Loucy (cell line): Measurements from ENCODE around the gene STXBP6.

Experiments used
- H2AFZ ChIP-seq: fragments of 200-600 bp; sonication (generic); 2 replicates; pipeline ENCODE4 v1.6.0; 2016; ENCODE audit warnings: antibody characterized with exemption, mild to moderate bottlenecking, low read length, moderate library complexity
- H3F3A ChIP-seq: fragments of 200-600 bp; 2 replicates; pipeline ENCODE4 v1.6.0; 2016; ENCODE audit warnings: antibody characterized with exemption, low read depth, mild to moderate bottlenecking
- H3K27me3 ChIP-seq: fragments of 200-600 bp; sonication (generic); 2 replicates; pipeline ENCODE4 v1.6.1; 2014; ENCODE audit warnings: low read length, mild to moderate bottlenecking; ENCODE audit not compliant: insufficient read depth, poor library complexity, severe bottlenecking
- H3K36me3 ChIP-seq: fragments of 200-600 bp; sonication (generic); 2 replicates; pipeline ENCODE4 v1.6.1; 2016; ENCODE audit warnings: low read length; ENCODE audit not compliant: insufficient read depth
- H3K4me1 ChIP-seq: fragments of 200-600 bp; sonication (generic); 2 replicates; pipeline ENCODE4 v1.5.1; 2014; ENCODE audit warnings: low read length, mild to moderate bottlenecking; ENCODE audit not compliant: insufficient read depth, poor library complexity, severe bottlenecking
- H3K4me2 ChIP-seq: fragments of 200-600 bp; sonication (generic); 2 replicates; pipeline ENCODE4 v1.6.0; 2014; ENCODE audit warnings: antibody characterized with exemption, low read length, low read depth, mild to moderate bottlenecking; ENCODE audit not compliant: poor library complexity, severe bottlenecking
- H3K4me3 ChIP-seq: fragments of 200-600 bp; sonication (generic); 2 replicates; pipeline ENCODE4 v1.5.1; 2014; ENCODE audit warnings: low read length, mild to moderate bottlenecking, mixed read lengths; ENCODE audit not compliant: poor library complexity, severe bottlenecking
- H3K79me2 ChIP-seq: fragments of 200-600 bp; sonication (generic); 2 replicates; pipeline ENCODE4 v1.6.1; 2014; ENCODE audit warnings: low read length; ENCODE audit not compliant: insufficient read depth
- H3K9ac ChIP-seq: fragments of 200-600 bp; sonication (generic); 2 replicates; pipeline ENCODE4 v1.6.0; 2014; ENCODE audit warnings: mild to moderate bottlenecking, low read depth, low read length, moderate library complexity; ENCODE audit not compliant: poor library complexity, severe bottlenecking
- H3K9me2 ChIP-seq: fragments of 200-600 bp; sonication (generic); replicated peaks from 2 replicates; pipeline ENCODE4 v1.6.1; 2016; ENCODE audit warnings: low read depth, low read length, mixed read lengths
- H3K9me3 ChIP-seq: fragments of 200-600 bp; sonication (generic); 2 replicates; pipeline ENCODE4 v1.6.1; 2014; ENCODE audit warnings: mild to moderate bottlenecking, antibody characterized with exemption, low read length, low read depth; ENCODE audit not compliant: insufficient read depth
- H4K20me1 ChIP-seq: fragments of 200-600 bp; sonication (generic); 2 replicates; pipeline ENCODE4 v1.6.0; 2014; ENCODE audit warnings: antibody characterized with exemption, low read length, mild to moderate bottlenecking; ENCODE audit not compliant: insufficient read depth, poor library complexity, severe bottlenecking
- EZH2phosphoT487 ChIP-seq: fragments of 200-600 bp; IDR thresholded peaks from 2 replicates; pipeline ENCODE4 v1.6.1; 2018; ENCODE audit warnings: antibody characterized with exemption, mild to moderate bottlenecking, moderate library complexity, borderline replicate concordance
- TF ChIP-seq, protein P1 (sequence below): fragments of 200-600 bp; sonication (generic); conservative IDR thresholded peaks from 2 replicates; pipeline ENCODE4 v1.5.1; 2014; ENCODE audit warnings: mild to moderate bottlenecking, antibody characterized with exemption, low read length

STXBP6 gene

DNA sequence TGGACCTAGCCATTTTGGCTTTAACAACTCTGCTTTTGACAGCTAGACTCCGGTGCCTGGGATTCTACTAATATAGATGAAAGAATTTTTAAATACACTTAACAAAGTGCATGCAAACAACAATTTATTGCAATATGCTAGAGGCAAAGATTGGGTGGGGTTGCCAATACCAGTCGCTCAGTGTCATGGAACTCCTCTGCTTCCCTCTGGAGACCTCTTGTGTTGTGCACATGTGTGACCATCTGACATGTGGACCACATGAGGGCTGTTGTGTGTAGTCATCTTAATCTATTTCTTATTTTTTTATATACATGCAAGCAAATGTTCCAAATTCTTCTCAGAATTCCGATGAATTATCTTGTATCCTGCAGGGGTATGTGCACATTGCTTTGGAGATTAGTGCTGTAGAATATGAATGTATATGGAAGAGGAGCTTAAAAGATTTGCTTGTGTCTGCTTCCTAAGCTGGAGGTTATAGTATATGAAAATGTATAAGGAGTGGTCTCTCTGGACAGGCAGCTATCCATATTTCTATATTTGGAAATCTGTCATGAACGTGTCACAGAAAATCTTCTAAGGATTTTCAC, 24.2 kb upstream of the STXBP6 start:
- Histone ChIP-seq H3K9me2 (no peaks in the 10 kb centered on the region), H3K4me3 (no peak overlapping the region), H3K79me2 (no peaks in the 10 kb centered on the region), H4K20me1 (no peaks in the 10 kb centered on the region), H3K36me3 (no peaks in the 10 kb centered on the region), H3K9ac (no peak overlapping the region), H3F3A (no peaks in the 10 kb centered on the region; the same call in 1 of the 2 replicates), H3K27me3 (no peaks in the 10 kb centered on the region), H3K4me2 (no peak overlapping the region), H2AFZ (no peak overlapping the region), H3K4me1 (no peaks in the 10 kb centered on the region), H3K9me3 (no peaks in the 10 kb centered on the region)
- no peak for TF ChIP-seq EZH2phosphoT487
- TF ChIP-seq, protein P1, sequence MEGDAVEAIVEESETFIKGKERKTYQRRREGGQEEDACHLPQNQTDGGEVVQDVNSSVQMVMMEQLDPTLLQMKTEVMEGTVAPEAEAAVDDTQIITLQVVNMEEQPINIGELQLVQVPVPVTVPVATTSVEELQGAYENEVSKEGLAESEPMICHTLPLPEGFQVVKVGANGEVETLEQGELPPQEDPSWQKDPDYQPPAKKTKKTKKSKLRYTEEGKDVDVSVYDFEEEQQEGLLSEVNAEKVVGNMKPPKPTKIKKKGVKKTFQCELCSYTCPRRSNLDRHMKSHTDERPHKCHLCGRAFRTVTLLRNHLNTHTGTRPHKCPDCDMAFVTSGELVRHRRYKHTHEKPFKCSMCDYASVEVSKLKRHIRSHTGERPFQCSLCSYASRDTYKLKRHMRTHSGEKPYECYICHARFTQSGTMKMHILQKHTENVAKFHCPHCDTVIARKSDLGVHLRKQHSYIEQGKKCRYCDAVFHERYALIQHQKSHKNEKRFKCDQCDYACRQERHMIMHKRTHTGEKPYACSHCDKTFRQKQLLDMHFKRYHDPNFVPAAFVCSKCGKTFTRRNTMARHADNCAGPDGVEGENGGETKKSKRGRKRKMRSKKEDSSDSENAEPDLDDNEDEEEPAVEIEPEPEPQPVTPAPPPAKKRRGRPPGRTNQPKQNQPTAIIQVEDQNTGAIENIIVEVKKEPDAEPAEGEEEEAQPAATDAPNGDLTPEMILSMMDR = no peak

DNA sequence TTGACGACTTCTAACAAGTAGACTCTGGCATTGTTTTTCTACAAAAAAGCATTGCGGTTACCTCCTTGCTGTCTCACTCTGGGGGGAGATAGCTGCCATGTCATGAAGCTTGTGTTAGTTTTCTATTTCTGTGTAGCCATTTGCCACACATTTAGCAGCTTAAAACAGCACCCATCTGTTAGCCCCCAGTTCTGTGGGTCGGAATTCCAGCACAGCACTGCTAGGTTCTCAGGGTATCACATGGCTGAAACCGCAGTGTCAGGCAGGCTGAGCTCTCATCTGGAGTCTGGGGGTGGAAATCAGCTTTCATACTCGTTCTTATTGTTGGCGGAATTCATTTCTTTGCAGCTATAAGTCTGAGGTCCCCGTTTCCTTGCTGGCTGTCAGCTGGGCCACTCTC, 19.9 kb upstream of the STXBP6 start:
- Histone ChIP-seq H3K79me2 (no peaks in the 10 kb centered on the region), H3F3A (no peaks in the 10 kb centered on the region; the same call in 1 of the 2 replicates), H3K4me1 (no peaks in the 10 kb centered on the region), H3K9ac (no peak overlapping the region), H4K20me1 (no peaks in the 10 kb centered on the region), H3K36me3 (no peaks in the 10 kb centered on the region), H2AFZ (no peak overlapping the region), H3K9me3 (no peaks in the 10 kb centered on the region), H3K27me3 (no peaks in the 10 kb centered on the region), H3K9me2 (no peaks in the 10 kb centered on the region), H3K4me3 (no peak overlapping the region), H3K4me2 (no peak overlapping the region)
- no peak for TF ChIP-seq EZH2phosphoT487
- TF ChIP-seq, protein P1 = no peak

DNA sequence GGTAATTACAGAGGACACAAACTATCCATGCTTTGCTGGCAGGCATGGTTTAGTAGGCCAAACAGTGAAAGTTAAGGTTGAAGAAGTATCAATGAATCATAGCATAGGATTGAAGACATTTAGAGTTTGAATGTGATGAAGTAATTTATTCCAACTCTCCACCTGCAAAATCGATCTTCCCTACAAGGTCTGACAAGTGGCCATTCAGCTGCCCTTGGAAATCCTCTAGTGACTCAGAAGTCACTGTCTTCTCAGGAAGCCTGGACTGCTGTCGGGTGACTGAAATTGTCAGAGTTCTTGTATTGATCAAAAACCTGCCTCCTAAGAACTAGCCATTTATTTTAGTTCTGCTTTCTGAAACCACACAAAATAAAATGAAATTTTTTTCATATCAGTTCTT, 17.7 kb upstream of the STXBP6 start:
- Histone ChIP-seq H3K9ac (no peak overlapping the region), H3K9me3 (no peaks in the 10 kb centered on the region), H3K79me2 (no peaks in the 10 kb centered on the region), H2AFZ (no peak overlapping the region), H4K20me1 (no peaks in the 10 kb centered on the region), H3K36me3 (no peaks in the 10 kb centered on the region), H3F3A (no peaks in the 10 kb centered on the region), H3K4me2 (no peak overlapping the region), H3K4me3 (no peak overlapping the region), H3K9me2 (no peaks in the 10 kb centered on the region), H3K27me3 (no peaks in the 10 kb centered on the region), H3K4me1 (no peaks in the 10 kb centered on the region)
- TF ChIP-seq, protein P1 = no peak
- TF ChIP-seq EZH2phosphoT487 = no peak
